Stomach smooth muscle (tissue), 2 donors: Measurements from ENCODE around the gene PRKCI.
"Not testable (repeated sequence)": the region's sequence is repeated elsewhere in the genome, so short reads cannot be mapped to it uniquely, and the experiment has no call there.

Source experiments
- H3K27ac ChIP-seq: one replicate; pipeline ENCODE4 v1.7.0; 2013; ENCODE audit warnings: mild to moderate bottlenecking, low read length, inconsistent platforms
- H3K27me3 ChIP-seq, 2 donors: one replicate each; pipeline ENCODE4 v1.7.0; 2013; ENCODE audit warnings: low read length in 2 of 2; ENCODE audit not compliant: insufficient read depth in 2 of 2, control insufficient read depth in 1 of 2
- H3K36me3 ChIP-seq, 2 donors: one replicate each; pipeline ENCODE4 v1.7.0; 2013; ENCODE audit warnings: low read length in 2 of 2; ENCODE audit not compliant: control insufficient read depth in 2 of 2, insufficient read depth in 2 of 2
- H3K4me1 ChIP-seq: one replicate; pipeline ENCODE4 v1.7.0; 2013; ENCODE audit warnings: low read length; ENCODE audit not compliant: control insufficient read depth, insufficient read depth
- H3K4me3 ChIP-seq, 2 donors: one replicate each; pipeline ENCODE4 v1.7.0; 2013; ENCODE audit warnings: low read length in 2 of 2
- H3K9ac ChIP-seq, 2 donors: one replicate each; pipeline ENCODE4 v1.7.0; 2013; ENCODE audit warnings: low read length in 2 of 2, mild to moderate bottlenecking in 1 of 2
- H3K9me3 ChIP-seq, 2 donors: one replicate each; pipeline ENCODE4 v1.7.0; 2013; ENCODE audit warnings: low read length in 2 of 2; ENCODE audit not compliant: control insufficient read depth in 2 of 2
- donor health status: healthy.
- donor health status: Pancreatic carcinoma.

The PRKCI gene

GRCh38 chr3:170221924-170222646 is at the start of gene PRKCI:
TSS of gene PRKCI (plus strand) at chr3:170222424. CDS start at chr3:170222670, 246 bp downstream.
- no peaks in the 10 kb centered on the region for H3K9me3 ChIP-seq
- H3K4me1 ChIP-seq = peaks cover 6% of the 10 kb centered on the region
- H3K4me3 ChIP-seq = peak within 1 kb of the TSS; percentile 52 to 83
- peak within 1 kb of the TSS; percentile 77 to 99 for H3K9ac ChIP-seq
- no peaks in the 10 kb centered on the region for H3K36me3 ChIP-seq
- H3K27ac ChIP-seq = peak within 1 kb of the TSS; percentile 91
- no peaks in the 10 kb centered on the region for H3K27me3 ChIP-seq

- Histone ChIP-seq H3K9ac (no peak overlapping the region), H3K27ac (no peak overlapping the region), H3K36me3 (peaks cover 12 to 20% of the 10 kb centered on the region in 2 donors), H3K4me3 (peak overlapping the region in 1 of 2 donors; percentile 36), H3K9me3 (no peaks in the 10 kb centered on the region), H3K4me1 (peaks cover 10% of the 10 kb centered on the region), H3K27me3 (no peaks in the 10 kb centered on the region)
Measured at GRCh38 chr3:170178651-170179050, 43.6 kb upstream of the PRKCI start.

GRCh38 chr3:170179432-170179831 is 42.8 kb upstream of the PRKCI start:
- Histone ChIP-seq H3K27ac (no peak overlapping the region), H3K27me3 (no peaks in the 10 kb centered on the region), H3K9ac (peak overlapping the region; percentile 0 to 98), H3K4me1 (peaks cover 10% of the 10 kb centered on the region), H3K9me3 (no peaks in the 10 kb centered on the region), H3K36me3 (peaks cover 12 to 18% of the 10 kb centered on the region in 2 donors), H3K4me3 (peak overlapping the region; percentile 77 to 98)

- H3K9me3 ChIP-seq = no peaks in the 10 kb centered on the region
- H3K9ac ChIP-seq = peak overlapping the region; percentile 98
- H3K27ac ChIP-seq = peak overlapping the region; percentile 97
- H3K4me3 ChIP-seq = peak overlapping the region; percentile 77 to 98
- peaks cover 10% of the 10 kb centered on the region for H3K4me1 ChIP-seq
- peaks cover 12 to 15% of the 10 kb centered on the region in 2 donors for H3K36me3 ChIP-seq
- H3K27me3 ChIP-seq = no peaks in the 10 kb centered on the region
Measured at GRCh38 chr3:170180079-170180907, 41.9 kb upstream of the PRKCI start.

- H3K9ac ChIP-seq = peak within 1 kb of the TSS; percentile 98
- H3K4me1 ChIP-seq = peaks cover 10% of the 10 kb centered on the region
- H3K4me3 ChIP-seq = peak within 1 kb of the TSS; percentile 77 to 98
- no peaks in the 10 kb centered on the region for H3K27me3 ChIP-seq
- H3K36me3 ChIP-seq = peaks cover 11 to 13% of the 10 kb centered on the region in 2 donors
- H3K27ac ChIP-seq = peak within 1 kb of the TSS; percentile 97
- no peaks in the 10 kb centered on the region for H3K9me3 ChIP-seq
Measured at GRCh38 chr3:170180908-170181885, 41.0 kb upstream of the PRKCI start, which contains the start of gene PHC3. TSS of gene PHC3 (minus strand) at chr3:170181733. CDS start at chr3:170181715, 18 bp downstream.

- Histone ChIP-seq H3K9ac (no peak overlapping the region), H3K4me1 (no peaks in the 10 kb centered on the region), H3K4me3 (no peak overlapping the region), H3K27ac (no peak overlapping the region), H3K27me3 (no peaks in the 10 kb centered on the region), H3K36me3 (no peaks in the 10 kb centered on the region), H3K9me3 (no peaks in the 10 kb centered on the region)
Measured at GRCh38 chr3:170189398-170190256, 32.6 kb upstream of the PRKCI start.

- not testable (repeated sequence) for H3K9me3 ChIP-seq, H3K27ac ChIP-seq, H3K27me3 ChIP-seq, H3K9ac ChIP-seq, H3K4me1 ChIP-seq, H3K4me3 ChIP-seq, H3K36me3 ChIP-seq
Measured at GRCh38 chr3:170195759-170196158, 26.5 kb upstream of the PRKCI start.

GRCh38 chr3:170196833-170197232 is 25.4 kb upstream of the PRKCI start:
- Histone ChIP-seq H3K9ac (no peak overlapping the region), H3K9me3 (no peaks in the 10 kb centered on the region), H3K27ac (no peak overlapping the region), H3K36me3 (no peaks in the 10 kb centered on the region), H3K4me3 (no peak overlapping the region), H3K27me3 (no peaks in the 10 kb centered on the region), H3K4me1 (no peaks in the 10 kb centered on the region)

GRCh38 chr3:170200987-170201386 is 21.2 kb upstream of the PRKCI start:
- Histone ChIP-seq H3K9ac (no peak overlapping the region), H3K9me3 (no peaks in the 10 kb centered on the region), H3K27ac (no peak overlapping the region), H3K27me3 (no peaks in the 10 kb centered on the region), H3K4me1 (no peaks in the 10 kb centered on the region), H3K4me3 (no peak overlapping the region), H3K36me3 (no peaks in the 10 kb centered on the region)
